Progenitor cell of endocrine pancreas (in vitro differentiated cells): ENCODE measurements around the gene METTL3. TPM values are rescaled to one million over a fixed set of nuclear protein-coding genes. Genes with fewer than 3 reads are reported as not detected.

Source experiments
- DNase-seq: peaks from one replicate; pipeline ENCODE4 v3.0.0; 2021; ENCODE audit warnings: low spot score; ENCODE audit not compliant: unreplicated experiment
- H3K27ac Mint-ChIP-seq: 2 replicates; pipeline ENCODE4 v1.8.0; 2021; ENCODE audit warnings: mild to moderate bottlenecking, moderate library complexity, mixed read lengths
- H3K27me3 Mint-ChIP-seq: 2 replicates; pipeline ENCODE4 v1.8.0; 2021; ENCODE audit warnings: mixed read lengths
- H3K36me3 Mint-ChIP-seq: 2 replicates; pipeline ENCODE4 v1.8.0; 2022; ENCODE audit warnings: mixed read lengths; ENCODE audit not compliant: insufficient read depth
- H3K4me1 Mint-ChIP-seq: 2 replicates; pipeline ENCODE4 v1.8.0; 2021; ENCODE audit warnings: low read depth, mixed read lengths
- H3K4me3 Mint-ChIP-seq: 2 replicates; pipeline ENCODE4 v1.8.0; 2021; ENCODE audit warnings: low read depth, mild to moderate bottlenecking, moderate library complexity, mixed read lengths
- H3K9me3 Mint-ChIP-seq: 2 replicates; pipeline ENCODE4 v1.8.0; 2021; ENCODE audit warnings: low read depth, mixed read lengths
- CTCF ChIP-seq: fragments of 200-600 bp; sonication (generic); IDR thresholded peaks from one replicate; pipeline ENCODE4 v1.5.0; 2021; ENCODE audit warnings: antibody characterized with exemption, mild to moderate bottlenecking; ENCODE audit not compliant: unreplicated experiment
- total RNA-seq: library from RNA; stranded (reverse); gene quantifications from 2 replicates; pipeline ENCODE4 v1.2.1, GENCODE V29; 2021

The METTL3 gene
- total RNA-seq, 1 donor from 2014 or later, result 82.7 TPM

DNA sequence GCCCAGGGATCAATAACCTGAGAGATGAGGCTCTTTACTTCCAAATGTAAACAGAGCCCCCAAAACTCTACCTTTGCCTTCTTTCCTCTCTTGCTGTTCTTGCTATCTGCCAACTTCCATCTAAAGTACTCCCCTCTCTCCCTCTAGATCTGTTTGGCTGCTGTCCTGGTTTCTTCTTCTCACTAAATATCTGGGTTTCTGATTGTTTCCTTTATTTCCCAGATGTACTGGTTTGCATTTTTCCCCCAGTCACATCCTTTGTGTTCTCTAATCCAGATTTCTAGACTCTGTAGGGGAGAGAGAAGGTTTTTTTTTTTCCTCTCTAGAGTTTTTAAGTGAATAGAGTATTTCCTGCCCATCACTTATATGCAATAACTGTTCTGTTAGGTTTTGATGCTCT, 22.2 kb upstream of the METTL3 start:
- Mint-ChIP-seq H3K4me1 (peaks cover 31% of the 10 kb centered on the region), H3K27ac (no peak overlapping the region), H3K36me3 (no peaks in the 10 kb centered on the region), H3K27me3 (no peaks in the 10 kb centered on the region), H3K9me3 (no peaks in the 10 kb centered on the region), H3K4me3 (no peak overlapping the region)
- DNase-seq, result no peak
- no peak for TF ChIP-seq CTCF

- no peak for TF ChIP-seq CTCF
- DNase-seq, result no peak
- H3K4me1 Mint-ChIP-seq, result peaks cover 33% of the 10 kb centered on the region
- H3K27ac Mint-ChIP-seq, result peak overlapping the region; percentile 96
- H3K27me3 Mint-ChIP-seq, result no peaks in the 10 kb centered on the region
- no peaks in the 10 kb centered on the region for H3K9me3 Mint-ChIP-seq
- peaks cover 4% of the 10 kb centered on the region for H3K36me3 Mint-ChIP-seq
- H3K4me3 Mint-ChIP-seq, result no peak overlapping the region
Measured at GRCh38 chr14:21529515-21529914, 18.4 kb upstream of the METTL3 start.

DNA sequence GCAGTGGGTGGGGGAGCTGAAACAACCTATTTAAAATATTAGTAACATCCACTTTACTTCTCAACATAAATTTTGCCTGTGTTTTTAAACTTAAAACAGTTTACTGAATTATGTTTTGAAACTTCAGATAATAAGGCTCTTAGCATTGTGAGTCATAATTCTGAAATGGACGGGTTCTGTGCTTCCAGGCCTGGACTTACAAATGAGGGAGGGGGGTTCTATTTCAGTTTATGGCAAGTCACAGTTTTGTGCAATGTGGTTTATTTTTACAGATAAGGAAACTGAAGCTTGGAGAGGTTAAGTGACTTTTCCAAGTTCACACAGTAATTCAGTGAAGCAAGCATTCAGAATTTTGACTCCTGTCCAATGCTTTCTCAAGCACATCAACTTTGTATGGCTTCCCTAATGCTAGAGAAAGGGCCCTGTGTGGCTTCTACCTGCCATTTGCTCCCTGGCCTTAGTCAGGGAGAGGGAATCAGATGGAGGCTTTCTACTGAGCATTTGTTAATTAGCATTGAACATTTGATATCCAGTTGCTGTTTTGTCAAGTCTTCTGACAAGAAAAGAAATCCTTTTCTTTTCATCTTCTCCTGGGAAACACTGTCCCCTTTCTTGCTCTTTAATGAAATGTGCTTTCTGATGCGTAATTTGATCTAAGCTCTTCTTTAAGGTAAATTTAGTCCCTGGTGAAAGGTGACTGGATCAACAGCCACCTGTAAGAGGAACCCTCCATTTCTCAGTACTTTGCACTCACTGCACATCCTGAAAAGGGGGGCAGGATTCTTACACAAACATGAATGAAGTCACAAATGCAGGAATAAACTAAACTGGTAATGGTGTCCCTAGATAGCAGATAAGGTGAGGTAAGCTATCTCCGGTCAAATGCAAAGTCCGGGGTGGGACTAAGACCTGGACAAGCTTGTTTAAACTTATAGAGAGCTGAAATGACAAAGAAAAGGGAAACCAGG, 17.5 kb upstream of the METTL3 start:
- Mint-ChIP-seq H3K4me1 (peaks cover 34% of the 10 kb centered on the region), H3K27ac (peak overlapping the region; percentile 96), H3K27me3 (no peaks in the 10 kb centered on the region), H3K36me3 (peaks cover 7% of the 10 kb centered on the region), H3K4me3 (no peak overlapping the region), H3K9me3 (no peaks in the 10 kb centered on the region)
- no peak for DNase-seq
- no peak for TF ChIP-seq CTCF

DNA sequence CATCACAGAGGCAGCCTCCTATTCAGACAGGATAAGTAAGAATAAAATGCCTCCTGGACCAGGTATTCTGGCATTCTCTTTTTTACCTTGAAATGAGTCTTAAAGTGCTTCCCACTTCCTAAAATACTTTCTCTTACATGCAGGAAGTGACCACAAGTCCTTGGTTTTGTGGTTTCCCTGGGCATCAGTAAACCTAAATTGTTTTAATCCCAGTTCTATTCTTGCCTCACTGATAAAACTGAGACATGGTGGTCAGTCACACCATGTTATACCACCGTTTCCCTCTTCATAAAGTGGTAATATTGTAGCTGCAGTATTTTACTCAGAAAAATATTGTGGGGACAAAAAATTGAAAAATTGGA, 16.2 kb upstream of the METTL3 start:
- H3K4me1 Mint-ChIP-seq, result peaks cover 40% of the 10 kb centered on the region
- no peak for TF ChIP-seq CTCF
- H3K27me3 Mint-ChIP-seq, result no peaks in the 10 kb centered on the region
- H3K36me3 Mint-ChIP-seq, result peaks cover 17% of the 10 kb centered on the region
- H3K27ac Mint-ChIP-seq, result peak overlapping the region; percentile 99
- H3K9me3 Mint-ChIP-seq, result no peaks in the 10 kb centered on the region
- H3K4me3 Mint-ChIP-seq, result peak overlapping the region; percentile 83
- no peak for DNase-seq

DNA sequence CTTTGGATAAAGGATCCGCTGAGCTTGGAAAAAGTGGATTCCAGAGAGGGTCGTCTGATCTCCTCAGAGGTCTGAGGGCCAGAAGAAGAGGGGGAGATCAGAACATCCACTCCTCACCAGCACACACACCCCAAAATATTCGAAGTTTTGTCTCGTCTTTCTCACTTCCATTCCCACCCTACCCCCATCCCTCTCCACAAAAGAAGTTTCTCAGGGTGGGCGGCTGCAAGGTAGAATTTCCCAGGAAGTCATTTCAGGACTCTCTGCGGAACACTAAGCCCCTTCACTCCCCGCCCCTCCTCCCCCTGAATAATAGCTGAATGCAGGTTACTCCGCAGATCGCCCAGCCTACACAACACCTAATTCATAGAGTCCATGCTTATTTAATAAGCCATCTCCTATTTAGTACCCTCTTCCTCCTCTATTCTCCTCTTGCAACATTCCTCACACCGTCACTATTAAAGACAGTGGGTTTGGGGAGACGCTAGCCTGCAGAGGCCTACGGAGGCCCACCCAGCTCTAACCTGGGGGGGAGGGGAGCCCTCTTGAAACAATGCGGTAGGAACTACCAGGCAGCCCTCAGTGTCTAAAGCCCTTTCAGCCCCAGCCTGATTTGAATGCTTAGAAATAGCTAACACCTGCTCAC, 15.7 kb upstream of the METTL3 start:
- H3K27me3 Mint-ChIP-seq, result no peaks in the 10 kb centered on the region
- no peak for TF ChIP-seq CTCF
- H3K4me3 Mint-ChIP-seq, result peak overlapping the region; percentile 83
- no peak for DNase-seq
- peaks cover 21% of the 10 kb centered on the region for H3K36me3 Mint-ChIP-seq
- peak overlapping the region; percentile 99 for H3K27ac Mint-ChIP-seq
- no peaks in the 10 kb centered on the region for H3K9me3 Mint-ChIP-seq
- H3K4me1 Mint-ChIP-seq, result peaks cover 44% of the 10 kb centered on the region
